Vagina (tissue), 2 donors: ENCODE data around the gene ALDH1B1.

Source experiments
- CTCF ChIP-seq, 3 experiments: fragments of 450-650 bp in 2 of 3; fragments of 200-600 bp in 1 of 3; sonication (generic) in 1 of 3; IDR thresholded peaks; one replicate each; pipeline ENCODE4 v1.5.1; 2017 to 2019; ENCODE audit warnings: antibody characterized with exemption in 3 of 3, mild to moderate bottlenecking in 2 of 3, moderate library complexity in 2 of 3
- POLR2AphosphoS5 ChIP-seq, 2 donors: sonication (generic); formaldehyde crosslinking; IDR thresholded peaks; one replicate each; pipeline ENCODE4 v1.9.0; 2017; ENCODE audit warnings: antibody characterized with exemption in 2 of 2, mild to moderate bottlenecking in 2 of 2, low read depth in 1 of 2; ENCODE audit not compliant: insufficient read depth in 1 of 2

- TF ChIP-seq CTCF (IDR thresholded peaks at IDR 0.05) (no peak), POLR2AphosphoS5 (IDR thresholded peaks at IDR 0.05; ENCODE audit: insufficient read depth in 1 of 2, low read depth in 1 of 2) (no peak)
Observed at GRCh38 chr9:38395653-38396370, 3.3 kb downstream of the ALDH1B1 start.
